Stimulated activated CD8-positive, alpha-beta memory T cell treated with anti-CD3 and anti-CD28 coated beads, Interleukin-12 subunit alpha, Interleukin-12 subunit beta, amount 100 ng/mL, for 1 hour (primary cell): ENCODE measurements around the gene GRIA2.

Source experiments
- DNase-seq: peaks from one replicate; pipeline ENCODE4 v3.0.0-alpha.2; 2020; ENCODE audit warnings: low read depth

GRIA2 gene

DNA sequence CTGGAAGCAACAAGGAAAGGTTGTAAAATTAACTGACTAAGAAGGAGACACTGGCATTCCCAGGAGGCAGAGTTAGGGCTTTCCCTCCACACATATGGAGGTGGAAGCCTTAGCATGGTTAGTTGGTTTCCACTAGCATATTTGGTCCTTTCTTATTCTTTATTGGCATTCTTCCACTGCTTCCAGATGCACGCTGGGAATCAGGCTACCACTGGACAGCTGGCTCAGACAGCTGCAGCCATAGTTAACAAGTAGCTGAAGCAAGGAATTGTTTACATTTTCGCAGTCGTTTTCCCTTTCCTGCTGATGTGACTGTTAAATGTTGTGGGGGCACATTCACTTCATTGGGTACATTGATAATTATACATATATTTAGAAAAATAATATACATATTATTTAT, 169.2 kb downstream of the GRIA2 start:
- DNase-seq = no peak

DNA sequence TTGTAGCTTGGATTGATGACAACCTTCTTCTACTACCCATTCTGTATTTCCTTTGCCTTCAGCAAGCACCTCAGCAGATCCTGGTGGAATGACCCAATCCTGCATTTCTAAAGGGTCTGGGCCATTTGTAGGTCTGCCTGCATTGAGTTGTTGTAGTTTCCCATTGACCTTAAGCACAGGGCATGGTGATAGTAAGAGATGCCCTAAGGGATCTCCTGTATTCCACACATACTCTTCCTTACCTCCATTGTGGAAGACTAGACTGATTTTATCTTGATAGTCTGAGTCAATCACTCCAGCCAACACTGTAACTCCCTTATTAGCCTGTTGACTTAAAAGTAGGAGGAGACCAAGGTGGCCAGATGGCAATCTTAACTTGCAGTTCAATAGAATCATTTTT, 184.5 kb downstream of the GRIA2 start:
- no peak for DNase-seq
